Cardiac septum (tissue), 1 donor: ENCODE measurements around the gene DUS3L. TPM values are rescaled to one million over a fixed set of nuclear protein-coding genes. Genes with fewer than 3 reads are reported as not detected.

Experiments used
- DNase-seq: peaks from one replicate; pipeline ENCODE4 v3.0.0-alpha.2; 2020; ENCODE audit warnings: low spot score
- intact Hi-C: fragments of 100-400 bp; cut with DNase I; formaldehyde crosslinking; loops from one replicate; pipeline ENCODE4 v1.14.0; 2022
- long read RNA-seq: library from polyadenylated mRNA; unstranded; transcript quantifications from one replicate; pipeline ENCODE4 v2.0.0, GENCODE V29; 2021
- total RNA-seq: library from RNA; stranded (reverse); fragmentation: NEBNext Ultra II Directional; extraction: Animal tissue kit (Norgen Biotek cat#: 25700); gene quantifications from one replicate; pipeline ENCODE4 v1.2.1, GENCODE V29; 2021
- donor health status: DM: no; HTN: no; CAD: no.

DUS3L gene
- total RNA-seq = 21.6 TPM
- long read RNA-seq, transcript DUS3L-201 (13 exons, 2,113 nt) = major isoform, 12 of 33 reads
- long read RNA-seq, partial matches to known transcripts = 11 of 33 reads
- long read RNA-seq, other reads (novel, unspliced or antisense) = 9 of 33 reads

GRCh38 chr19:5790559-5791520 lies at the start of gene DUS3L:
TSS of gene DUS3L (minus strand) at chr19:5791163. CDS start at chr19:5791141, 22 bp downstream.
- peak; percentile 98 for DNase-seq
- intact Hi-C loops = loop anchor here (5.0 kb wide), 2 partner anchors 69 to 109 kb away; partner anchors contain the start of genes CATSPERD, HSD11B1L, LONP1 and MICOS13

GRCh38 chr19:5839065-5840017 lies 48.4 kb upstream of the DUS3L start, which contains the start of gene FUT6:
TSS of gene FUT6 (minus strand) at chr19:5839702. CDS start at chr19:5832567, 7,135 bp downstream.
- no peak for DNase-seq
- intact Hi-C loops = no loop called here

- DNase-seq = no peak
- intact Hi-C loops = no loop called here
These were observed 47.5 kb upstream of the DUS3L start for GRCh38 chr19:5838353-5839064.

GRCh38 chr19:5837761-5838352 lies 46.9 kb upstream of the DUS3L start:
- no peak for DNase-seq
- intact Hi-C loops = no loop called here

GRCh38 chr19:5832527-5833216 lies 41.7 kb upstream of the DUS3L start:
- DNase-seq = no peak
- intact Hi-C loops = no loop called here

- intact Hi-C loops = no loop called here
- DNase-seq = no peak
These were observed 41.1 kb upstream of the DUS3L start for GRCh38 chr19:5832061-5832460.

- DNase-seq = no peak
- intact Hi-C loops = no loop called here
These were observed 40.2 kb upstream of the DUS3L start for GRCh38 chr19:5831159-5831558.

- DNase-seq = no peak
- intact Hi-C loops = loop anchor here (5.0 kb wide), 2 partner anchors 63 to 128 kb away; no protein-coding TSS in a partner anchor
These were observed 38.8 kb upstream of the DUS3L start for GRCh38 chr19:5829567-5830310.

GRCh38 chr19:5828661-5829566 lies 38.0 kb upstream of the DUS3L start:
- DNase-seq = peak; percentile 80
- intact Hi-C loops = loop anchor here (5.0 kb wide), 2 partner anchors 63 to 128 kb away; no protein-coding TSS in a partner anchor

GRCh38 chr19:5827891-5828660 lies 37.1 kb upstream of the DUS3L start:
- peak; percentile 88 for DNase-seq
- intact Hi-C loops = loop anchor here (5.0 kb wide), 2 partner anchors 64 to 129 kb away; no protein-coding TSS in a partner anchor

GRCh38 chr19:5827342-5827890 lies 36.5 kb upstream of the DUS3L start:
- no peak for DNase-seq
- intact Hi-C loops = loop anchor here (5.0 kb wide), 2 partner anchors 65 to 130 kb away; no protein-coding TSS in a partner anchor

GRCh38 chr19:5826531-5827341 lies 35.8 kb upstream of the DUS3L start:
- intact Hi-C loops = loop anchor here (5.0 kb wide), 2 partner anchors 66 to 131 kb away; no protein-coding TSS in a partner anchor
- no peak for DNase-seq

GRCh38 chr19:5825178-5825577 lies 34.2 kb upstream of the DUS3L start:
- no peak for DNase-seq
- intact Hi-C loops = loop anchor here (2.0 to 5.0 kb wide), 3 partner anchors 18 to 132 kb away; no protein-coding TSS in a partner anchor

GRCh38 chr19:5824751-5825150 lies 33.8 kb upstream of the DUS3L start:
- intact Hi-C loops = loop anchor here (2.0 to 5.0 kb wide), 3 partner anchors 18 to 133 kb away; no protein-coding TSS in a partner anchor

More at GRCh38 chr19:5824751-5825150, 33.8 kb upstream of the DUS3L start:
- no peak for DNase-seq
